ENCODE measurements around the gene NUPR2. TPM values are rescaled to one million over a fixed set of nuclear protein-coding genes. Genes with fewer than 3 reads are reported as not detected.
"Not testable (repeated sequence)": the region's sequence is repeated elsewhere in the genome, so short reads cannot be mapped to it uniquely, and the experiment has no call there.

The NUPR2 gene
- total and polyA plus RNA-seq, 11 donors: not detected

GRCh38 chr7:56079450-56080185 lies 36.6 kb downstream of the NUPR2 start:
- peak; percentile 87 to 93 (median 90) for DNase-seq

GRCh38 chr7:56078196-56078595 lies 38.0 kb downstream of the NUPR2 start:
- intact Hi-C loops (cut with DNase I): loop anchor here in 6 of 10 donors (2.0 to 10.0 kb wide), 5 partner anchors 15 to 436 kb away; partner anchors contain the start of genes NIPSNAP2 (in 2 of the 6) and PHKG1 (in 1 of the 6)
- no peak for DNase-seq
- H3K36me3 ChIP-seq: peaks cover 0 to 29% (median 22%) of the 10 kb centered on the region in 9 donors
- no peak for ATAC-seq
- peaks cover 8 to 42% (median 33%) of the 10 kb centered on the region in 12 donors for H3K4me1 ChIP-seq
- 93 to 94% (median 93%) methylated on average over 14 to 16 of the region's 16 CpGs for WGBS, 4 donors
- H3K27ac ChIP-seq: peak overlapping the region in 10 of 12 donors; percentile 77 to 96 (median 87)
- H3K27me3 ChIP-seq: no peaks in the 10 kb centered on the region
- H3K9me3 ChIP-seq: no peaks in the 10 kb centered on the region
- TF ChIP-seq POLR2A (IDR thresholded peaks at IDR 0.05) (no peak), CTCF (IDR thresholded peaks at IDR 0.05) (no peak)
- no peak overlapping the region for H3K4me3 ChIP-seq

More at GRCh38 chr7:56079450-56080185, 36.6 kb downstream of the NUPR2 start:
- intact Hi-C loops (cut with DNase I): loop anchor here in 6 of 10 donors (2.0 to 10.0 kb wide), 5 partner anchors 13 to 437 kb away; partner anchors contain the start of genes NIPSNAP2 (in 2 of the 6) and PHKG1 (in 1 of the 6)
- Histone ChIP-seq H3K4me3 (peak overlapping the region in 1 of 12 donors; percentile 10), H3K4me1 (peaks cover 10 to 43% (median 35%) of the 10 kb centered on the region in 12 donors), H3K27me3 (no peaks in the 10 kb centered on the region), H3K9me3 (no peaks in the 10 kb centered on the region), H3K36me3 (peaks cover 0 to 27% (median 21%) of the 10 kb centered on the region in 9 donors), H3K27ac (peak overlapping the region; percentile 56 to 96 (median 86))
- WGBS, 4 donors: 5 to 11% (median 7%) methylated on average over 10 to 12 of the region's 12 CpGs
- ATAC-seq: peak; percentile 83 to 89 (median 86)
- TF ChIP-seq POLR2A (IDR thresholded peaks at IDR 0.05): peak in 1 of 2 donors; percentile 1
- TF ChIP-seq CTCF (IDR thresholded peaks at IDR 0.05): peak; percentile 49 to 96 (median 82)

- H3K27ac ChIP-seq: peak overlapping the region in 3 of 12 donors; percentile 23 to 88 (median 83)
- H3K4me3 ChIP-seq: no peak overlapping the region
- peaks cover 0 to 34% (median 27%) of the 10 kb centered on the region in 9 donors for H3K36me3 ChIP-seq
- WGBS, 4 donors: 80 to 98% (median 92%) methylated on average over 1 to 3 of the region's 3 CpGs
- no peaks in the 10 kb centered on the region for H3K27me3 ChIP-seq
- intact Hi-C loops (cut with DNase I): loop anchor here in 6 of 10 donors (2.0 to 10.0 kb wide), 5 partner anchors 15 to 435 kb away; partner anchors contain the start of genes NIPSNAP2 (in 2 of the 6) and PHKG1 (in 1 of the 6)
- H3K4me1 ChIP-seq: peaks cover 8 to 38% (median 29%) of the 10 kb centered on the region in 12 donors
- no peak for TF ChIP-seq POLR2A (IDR thresholded peaks at IDR 0.05)
- no peak for TF ChIP-seq CTCF (IDR thresholded peaks at IDR 0.05)
- H3K9me3 ChIP-seq: no peaks in the 10 kb centered on the region
- no peak for DNase-seq
- no peak for ATAC-seq
Measured at GRCh38 chr7:56077681-56078080, 38.5 kb downstream of the NUPR2 start.

- ATAC-seq (peak; percentile 90 to 95 (median 94)), DNase-seq (peak; percentile 84 to 94 (median 87))
- 9 to 14% (median 12%) methylated on average over 19 of the region's 19 CpGs for WGBS, 4 donors
- H3K9me3 ChIP-seq: no peaks in the 10 kb centered on the region
- H3K27ac ChIP-seq: peak overlapping the region in 4 of 12 donors; percentile 4 to 71 (median 51)
- H3K4me1 ChIP-seq: peaks cover 5 to 18% (median 14%) of the 10 kb centered on the region in 12 donors
- TF ChIP-seq CTCF (IDR thresholded peaks at IDR 0.05) (peak; percentile 80 to 96 (median 94)), POLR2A (IDR thresholded peaks at IDR 0.05) (peak in 1 of 2 donors; percentile 36)
- intact Hi-C loops (cut with DNase I): loop anchor here (1.0 to 10.0 kb wide), 9 partner anchors 67 to 434 kb away; partner anchors contain the start of gene NIPSNAP2 (in 2 of the 10)
- no peak overlapping the region for H3K4me3 ChIP-seq
- H3K36me3 ChIP-seq: peaks cover 0 to 59% (median 45%) of the 10 kb centered on the region in 9 donors
- H3K27me3 ChIP-seq: no peaks in the 10 kb centered on the region
Measured at GRCh38 chr7:56074371-56074791, 41.8 kb downstream of the NUPR2 start.

DNA sequence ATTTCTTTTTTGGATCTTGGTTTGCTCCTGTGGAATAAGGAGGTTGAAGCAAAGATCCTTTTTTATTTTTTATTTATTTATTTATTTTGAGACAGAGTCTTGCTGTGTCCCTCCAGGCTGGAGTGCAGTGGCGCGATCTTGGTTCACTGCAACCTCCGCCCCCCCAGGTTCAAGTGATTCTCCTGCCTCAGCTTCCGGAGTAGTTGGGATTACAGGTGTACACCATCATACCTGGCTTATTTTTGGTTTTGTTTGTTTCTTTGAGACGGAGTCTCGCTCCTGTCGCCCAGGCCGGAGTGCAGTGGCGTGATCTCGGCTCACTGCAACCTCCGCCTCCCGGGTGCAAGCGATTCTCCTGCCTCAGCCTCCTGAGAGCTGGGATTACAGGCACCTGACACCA lies 49.8 kb downstream of the NUPR2 start:
- WGBS, 4 donors: 95 to 99% (median 97%) methylated on average over 13 of the region's 13 CpGs
- not testable (repeated sequence) for H3K4me3 ChIP-seq, H3K27me3 ChIP-seq, DNase-seq, ATAC-seq, H3K9me3 ChIP-seq, H3K27ac ChIP-seq
- intact Hi-C loops (cut with DNase I): loop anchor here in 1 of 10 donors (10.0 kb wide), 1 partner anchor 172 kb away; no protein-coding TSS in a partner anchor
- peaks cover 0 to 32% (median 11%) of the 10 kb centered on the region in 12 donors for H3K4me1 ChIP-seq
- H3K36me3 ChIP-seq: peaks cover 0 to 60% (median 51%) of the 10 kb centered on the region in 9 donors

Measured in heart left ventricle (tissue), 16 donors.